Activated CD4-positive, alpha-beta memory T cell treated with anti-CD3 and anti-CD28 coated beads, Interleukin-2, amount 10 ng/mL, durations not matched to agents 7 days and 5 days (primary cell): ENCODE measurements around the gene TECPR1. TPM values are rescaled to one million over a fixed set of nuclear protein-coding genes. Genes with fewer than 3 reads are reported as not detected.

Experiments
- CTCF ChIA-PET: fragments of 350-600 bp; sonication (Branson Sonifier 250); formaldehyde crosslinking; loops from one replicate; lab custom pipeline; 2021; ENCODE audit warnings: antibody characterized with exemption, inconsistent platforms; lab: Charles Lee
- POLR2A ChIA-PET: fragments of 350-600 bp; sonication (Branson Sonifier 250); formaldehyde crosslinking; loops from one replicate; lab custom pipeline; 2021; ENCODE audit warnings: antibody characterized with exemption; lab: Charles Lee
- DNase-seq: peaks from one replicate; pipeline ENCODE4 v3.0.0-alpha.2; 2020
- H3K27ac Mint-ChIP-seq: one replicate; pipeline ENCODE4 v1.8.0; 2021; ENCODE audit warnings: mild to moderate bottlenecking, mixed read lengths
- H3K27me3 Mint-ChIP-seq: one replicate; pipeline ENCODE4 v1.8.0; 2021; ENCODE audit warnings: mixed read lengths
- H3K36me3 Mint-ChIP-seq: one replicate; pipeline ENCODE4 v1.8.0; 2021; ENCODE audit warnings: low read depth, mixed read lengths
- H3K4me1 Mint-ChIP-seq: one replicate; pipeline ENCODE4 v1.8.0; 2021; ENCODE audit warnings: mixed read lengths
- H3K4me3 Mint-ChIP-seq: one replicate; pipeline ENCODE4 v1.8.0; 2021; ENCODE audit warnings: mild to moderate bottlenecking, mixed read lengths
- H3K9me3 Mint-ChIP-seq: one replicate; pipeline ENCODE4 v1.8.0; 2021; ENCODE audit warnings: mixed read lengths
- total RNA-seq, 2 experiments: library from RNA; stranded (reverse); gene quantifications; one replicate each; pipeline ENCODE4 v1.2.3, GENCODE V29; 2021

The TECPR1 gene
- total RNA-seq, 2 experiments from 2014 or later: 63.9 to 69.4 TPM

GRCh38 chr7:98192781-98193457 lies 59.1 kb downstream of the TECPR1 start:
- no peak for DNase-seq
- H3K36me3 Mint-ChIP-seq: peaks cover 40% of the 10 kb centered on the region
- H3K27ac Mint-ChIP-seq: no peak overlapping the region
- ChIA-PET POLR2A (no interaction called here), CTCF (interaction anchor here (1.4 kb wide), 1 partner anchor 10 kb away, joined by 4 read pairs; no protein-coding TSS in a partner anchor)
- peaks cover 9% of the 10 kb centered on the region for H3K4me1 Mint-ChIP-seq
- H3K9me3 Mint-ChIP-seq: no peaks in the 10 kb centered on the region
- no peaks in the 10 kb centered on the region for H3K27me3 Mint-ChIP-seq
- H3K4me3 Mint-ChIP-seq: no peak overlapping the region

GRCh38 chr7:98191668-98192431 lies 60.2 kb downstream of the TECPR1 start:
- no peaks in the 10 kb centered on the region for H3K27me3 Mint-ChIP-seq
- no peak for DNase-seq
- peaks cover 42% of the 10 kb centered on the region for H3K36me3 Mint-ChIP-seq
- CTCF ChIA-PET: interaction anchor here (1.4 kb wide), 2 partner anchors 11 to 23 kb away, joined by 4 read pairs; no protein-coding TSS in a partner anchor
- POLR2A ChIA-PET: interaction anchor here (0.6 kb wide), 1 partner anchor 869 kb away, joined by 3 read pairs; no protein-coding TSS in a partner anchor
- H3K27ac Mint-ChIP-seq: no peak overlapping the region
- peaks cover 9% of the 10 kb centered on the region for H3K4me1 Mint-ChIP-seq
- no peak overlapping the region for H3K4me3 Mint-ChIP-seq
- no peaks in the 10 kb centered on the region for H3K9me3 Mint-ChIP-seq

GRCh38 chr7:98189559-98189958 lies 62.5 kb downstream of the TECPR1 start:
- H3K27me3 Mint-ChIP-seq: no peaks in the 10 kb centered on the region

GRCh38 chr7:98187138-98187502 lies 64.9 kb downstream of the TECPR1 start:
- CTCF ChIA-PET: interaction anchor here (1.2 kb wide), 1 partner anchor 166 kb away, joined by 3 read pairs; no protein-coding TSS in a partner anchor
- Mint-ChIP-seq H3K9me3 (no peaks in the 10 kb centered on the region), H3K4me1 (peaks cover 9% of the 10 kb centered on the region)

More at GRCh38 chr7:98189559-98189958, 62.5 kb downstream of the TECPR1 start:
- Mint-ChIP-seq H3K4me1 (peaks cover 9% of the 10 kb centered on the region), H3K4me3 (no peak overlapping the region), H3K9me3 (no peaks in the 10 kb centered on the region), H3K27ac (no peak overlapping the region), H3K36me3 (peaks cover 42% of the 10 kb centered on the region)
- DNase-seq: no peak
- ChIA-PET CTCF (no interaction called here), POLR2A (no interaction called here)

DNA sequence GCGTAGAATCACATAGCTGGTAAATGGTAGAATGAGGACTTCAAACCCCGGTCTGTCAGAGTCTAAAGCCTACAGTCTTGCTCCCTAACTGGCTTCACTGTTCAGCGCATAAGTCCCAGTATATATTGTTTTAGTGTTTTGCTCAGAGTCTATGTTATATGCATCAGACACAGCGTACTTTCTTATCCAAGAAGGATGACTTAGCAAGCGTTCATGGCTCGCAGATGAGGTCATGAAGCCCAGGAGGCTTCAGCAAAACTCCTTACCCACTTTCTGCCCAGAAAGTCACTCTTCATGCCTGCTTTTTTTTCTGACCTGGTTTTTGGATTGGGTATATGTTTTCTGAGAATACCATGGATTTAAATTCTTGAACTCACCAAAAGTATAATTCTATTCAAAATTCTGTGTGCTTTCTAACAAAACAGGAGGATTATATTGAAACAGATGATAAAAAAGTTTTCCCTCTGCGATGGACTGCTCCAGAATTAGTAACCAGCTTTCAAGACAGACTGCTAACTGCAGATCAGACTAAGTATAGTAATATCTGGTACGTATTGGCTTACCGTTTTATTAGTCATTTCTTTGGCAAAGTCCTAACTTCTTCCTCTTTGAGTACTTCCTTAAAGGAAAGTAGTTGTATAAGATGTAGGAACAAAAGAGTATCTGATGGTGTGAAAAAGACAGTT lies 65.4 kb downstream of the TECPR1 start:
- no peaks in the 10 kb centered on the region for H3K27me3 Mint-ChIP-seq
- no peak overlapping the region for H3K27ac Mint-ChIP-seq
- no peak overlapping the region for H3K4me3 Mint-ChIP-seq
- DNase-seq: no peak
- POLR2A ChIA-PET: no interaction called here
- peaks cover 24% of the 10 kb centered on the region for H3K36me3 Mint-ChIP-seq
- CTCF ChIA-PET: interaction anchor here (1.2 kb wide), 2 partner anchors 18 to 165 kb away, joined by 3 read pairs; no protein-coding TSS in a partner anchor
- no peaks in the 10 kb centered on the region for H3K9me3 Mint-ChIP-seq
- peaks cover 9% of the 10 kb centered on the region for H3K4me1 Mint-ChIP-seq

More at GRCh38 chr7:98187138-98187502, 64.9 kb downstream of the TECPR1 start:
- H3K36me3 Mint-ChIP-seq: peaks cover 28% of the 10 kb centered on the region
- H3K4me3 Mint-ChIP-seq: no peak overlapping the region
- no peak overlapping the region for H3K27ac Mint-ChIP-seq
- no peaks in the 10 kb centered on the region for H3K27me3 Mint-ChIP-seq
- POLR2A ChIA-PET: no interaction called here
- no peak for DNase-seq

GRCh38 chr7:98185101-98185500 lies 66.9 kb downstream of the TECPR1 start:
- no peak overlapping the region for H3K4me3 Mint-ChIP-seq
- peaks cover 7% of the 10 kb centered on the region for H3K4me1 Mint-ChIP-seq
- H3K27ac Mint-ChIP-seq: no peak overlapping the region
- CTCF ChIA-PET: interaction anchor here (1.0 to 1.1 kb wide), 2 partner anchors 9 to 17 kb away, joined by 3 to 4 read pairs; no protein-coding TSS in a partner anchor
- H3K36me3 Mint-ChIP-seq: peaks cover 16% of the 10 kb centered on the region
- no peaks in the 10 kb centered on the region for H3K27me3 Mint-ChIP-seq
- no peaks in the 10 kb centered on the region for H3K9me3 Mint-ChIP-seq
- no peak for DNase-seq
- POLR2A ChIA-PET: no interaction called here

- no peaks in the 10 kb centered on the region for H3K27me3 Mint-ChIP-seq
- no peaks in the 10 kb centered on the region for H3K4me1 Mint-ChIP-seq
- ChIA-PET CTCF (interaction anchor here (1.0 to 4.4 kb wide), 3 partner anchors 12 to 159 kb away, joined by 3 to 22 read pairs (median 4); partner anchors contain the start of gene LMTK2), POLR2A (no interaction called here)
- H3K4me3 Mint-ChIP-seq: no peak overlapping the region
- H3K9me3 Mint-ChIP-seq: no peaks in the 10 kb centered on the region
- H3K36me3 Mint-ChIP-seq: no peaks in the 10 kb centered on the region
- DNase-seq: no peak
- no peak overlapping the region for H3K27ac Mint-ChIP-seq
Measured at GRCh38 chr7:98180751-98181150, 71.3 kb downstream of the TECPR1 start.

DNA sequence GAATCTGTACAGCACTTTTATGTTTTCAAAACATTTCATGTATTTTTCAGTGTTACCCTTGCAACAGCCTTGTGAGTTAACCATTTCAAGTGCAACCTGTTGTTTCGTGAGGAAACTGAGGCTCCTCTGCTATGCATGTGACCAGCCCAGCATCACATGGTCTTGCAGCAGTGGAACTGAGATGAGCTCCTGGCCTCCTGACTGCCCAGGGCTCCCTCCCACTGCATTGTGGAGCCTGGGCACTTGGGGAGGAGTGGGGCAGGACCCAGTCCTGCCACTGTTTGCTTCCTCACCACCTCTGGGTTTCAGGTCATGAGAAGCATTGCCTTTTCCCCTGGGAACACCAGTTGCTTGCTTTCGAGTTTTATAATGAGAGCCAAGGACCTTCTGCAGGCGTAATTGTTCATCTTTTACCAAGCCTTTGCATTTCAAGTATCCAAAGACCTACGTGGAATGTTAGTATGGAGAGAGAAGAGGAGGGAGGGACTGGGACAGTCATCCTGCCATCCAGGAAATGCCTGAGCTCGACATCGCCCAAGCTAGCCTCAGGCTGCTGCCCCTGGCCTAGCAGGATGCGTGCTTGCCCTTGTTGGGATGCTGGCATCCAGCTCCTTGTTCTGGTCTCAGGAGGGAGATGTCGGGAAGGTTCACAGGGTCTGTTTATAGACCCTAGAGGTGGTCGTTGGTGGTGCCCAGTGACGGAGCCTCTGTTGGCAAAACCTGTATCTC lies 73.1 kb downstream of the TECPR1 start:
- ChIA-PET CTCF (interaction anchor here (0.9 to 4.4 kb wide), 2 partner anchors 10 to 158 kb away, joined by 3 to 22 read pairs; no protein-coding TSS in a partner anchor), POLR2A (no interaction called here)
- Mint-ChIP-seq H3K4me3 (no peak overlapping the region), H3K4me1 (no peaks in the 10 kb centered on the region), H3K36me3 (peaks cover 4% of the 10 kb centered on the region), H3K9me3 (no peaks in the 10 kb centered on the region), H3K27ac (no peak overlapping the region), H3K27me3 (no peaks in the 10 kb centered on the region)
- DNase-seq: no peak

GRCh38 chr7:98178321-98178720 lies 73.7 kb downstream of the TECPR1 start:
- CTCF ChIA-PET: interaction anchor here (4.4 kb wide), 1 partner anchor 9 kb away, joined by 22 read pairs; no protein-coding TSS in a partner anchor
- Mint-ChIP-seq H3K9me3 (no peaks in the 10 kb centered on the region), H3K27ac (no peak overlapping the region), H3K4me3 (no peak overlapping the region), H3K36me3 (peaks cover 4% of the 10 kb centered on the region), H3K27me3 (no peaks in the 10 kb centered on the region), H3K4me1 (no peaks in the 10 kb centered on the region)
- no peak for DNase-seq
- POLR2A ChIA-PET: no interaction called here

GRCh38 chr7:98177553-98177952 lies 74.5 kb downstream of the TECPR1 start:
- Mint-ChIP-seq H3K27ac (no peak overlapping the region), H3K4me3 (no peak overlapping the region), H3K9me3 (no peaks in the 10 kb centered on the region), H3K36me3 (peaks cover 4% of the 10 kb centered on the region), H3K4me1 (no peaks in the 10 kb centered on the region), H3K27me3 (no peaks in the 10 kb centered on the region)
- DNase-seq: no peak
- CTCF ChIA-PET: interaction anchor here (1.0 to 4.4 kb wide), 2 partner anchors 9 to 156 kb away, joined by 3 to 22 read pairs; no protein-coding TSS in a partner anchor
- POLR2A ChIA-PET: no interaction called here

GRCh38 chr7:98175260-98175940 lies 76.6 kb downstream of the TECPR1 start:
- CTCF ChIA-PET: interaction anchor here (0.9 to 1.7 kb wide), 3 partner anchors 9 to 153 kb away, joined by 3 to 6 read pairs (median 4); no protein-coding TSS in a partner anchor
- POLR2A ChIA-PET: no interaction called here

More at GRCh38 chr7:98175260-98175940, 76.6 kb downstream of the TECPR1 start:
- no peak for DNase-seq
- H3K4me1 Mint-ChIP-seq: no peaks in the 10 kb centered on the region
- H3K27ac Mint-ChIP-seq: no peak overlapping the region
- H3K36me3 Mint-ChIP-seq: peaks cover 7% of the 10 kb centered on the region
- no peaks in the 10 kb centered on the region for H3K9me3 Mint-ChIP-seq
- H3K27me3 Mint-ChIP-seq: no peaks in the 10 kb centered on the region
- no peak overlapping the region for H3K4me3 Mint-ChIP-seq
